PC-3 (cell line): Measurements from ENCODE around the gene EVPL. TPM values are rescaled to one million over a fixed set of nuclear protein-coding genes. Genes with fewer than 3 reads are reported as not detected.

Experiments
- ATAC-seq: fragments of 200-7000 bp; cut with Tn5 transposase; 2 replicates; pipeline ENCODE4 v1.9.1; 2020; ENCODE audit warnings: mild to moderate bottlenecking, moderate library complexity
- BruUV-seq: library from RNA; stranded (reverse); fragments of 400-500 nt; replicated peaks from 2 replicates; lab custom pipeline; 2021; lab: Mats Ljungman, UMichigan
- CTCF ChIA-PET: fragments of 300-600 bp; sonication (Branson Sonifier 250); formaldehyde crosslinking; loops from one replicate; lab custom pipeline; 2022; ENCODE audit warnings: antibody characterized with exemption; lab: Charles Lee
- POLR2A ChIA-PET: fragments of 300-600 bp; sonication (Branson Sonifier 250); formaldehyde crosslinking; loops from one replicate; lab custom pipeline; 2022; ENCODE audit warnings: antibody characterized with exemption; ENCODE audit not compliant: unreplicated experiment; lab: Charles Lee
- DNase-seq: peaks from one replicate; pipeline ENCODE4 v3.0.0-alpha.2; 2015
- H2AFZ ChIP-seq: fragments of 300-600 bp; sonication (generic); 2 replicates; pipeline ENCODE4 v1.6.0; 2016; ENCODE audit warnings: antibody characterized with exemption, low read length
- H3F3A ChIP-seq: fragments of 300-600 bp; sonication (generic); one replicate; pipeline ENCODE4 v1.6.0; 2017; ENCODE audit warnings: antibody characterized with exemption, low read length, control low read depth, mild to moderate bottlenecking; ENCODE audit not compliant: unreplicated experiment
- H3K27ac ChIP-seq: fragments of 300-600 bp; sonication (generic); 2 replicates; pipeline ENCODE4 v1.5.1; 2016; ENCODE audit warnings: mild to moderate bottlenecking, low read length
- H3K27me3 ChIP-seq: fragments of 300-600 bp; sonication (generic); 2 replicates; pipeline ENCODE4 v1.6.1; 2016; ENCODE audit warnings: low read length, mixed read lengths
- H3K36me3 ChIP-seq: fragments of 300-600 bp; sonication (generic); 2 replicates; pipeline ENCODE4 v1.6.1; 2016; ENCODE audit warnings: low read depth, mixed run types, low read length, mixed read lengths
- H3K4me1 ChIP-seq: fragments of 300-600 bp; sonication (generic); 2 replicates; pipeline ENCODE4 v1.5.1; 2016; ENCODE audit warnings: low read length; ENCODE audit not compliant: insufficient read depth
- H3K4me2 ChIP-seq: fragments of 300-600 bp; sonication (generic); 2 replicates; pipeline ENCODE4 v1.6.0; 2016; ENCODE audit warnings: low read length
- H3K4me3 ChIP-seq: fragments of 300-600 bp; sonication (generic); 2 replicates; pipeline ENCODE4 v1.5.1; 2016; ENCODE audit warnings: mild to moderate bottlenecking, low read length, mixed read lengths
- H3K79me2 ChIP-seq: fragments of 300-600 bp; sonication (generic); 2 replicates; pipeline ENCODE4 v1.6.1; 2017; ENCODE audit warnings: low read length, mixed read lengths
- H3K9ac ChIP-seq: fragments of 300-600 bp; sonication (generic); 2 replicates; pipeline ENCODE4 v1.6.0; 2016; ENCODE audit warnings: mild to moderate bottlenecking, low read length
- H3K9me2 ChIP-seq: fragments of 300-600 bp; sonication (generic); replicated peaks from 2 replicates; pipeline ENCODE4 v1.6.1; 2016; ENCODE audit warnings: mixed run types, low read length, mixed read lengths
- H3K9me3 ChIP-seq: fragments of 300-600 bp; sonication (generic); 2 replicates; pipeline ENCODE4 v1.6.1; 2016; ENCODE audit warnings: low read length, mixed read lengths
- H4K20me1 ChIP-seq: fragments of 300-600 bp; sonication (generic); 2 replicates; pipeline ENCODE4 v1.6.1; 2016; ENCODE audit warnings: low read length, mixed read lengths
- EZH2 ChIP-seq: fragments of 300-600 bp; sonication (generic); IDR thresholded peaks from one replicate; pipeline ENCODE4 v1.6.1; 2017; ENCODE audit warnings: antibody characterized with exemption, mild to moderate bottlenecking, low read length; ENCODE audit not compliant: unreplicated experiment
- EZH2phosphoT487 ChIP-seq: fragments of 300-600 bp; sonication (generic); IDR thresholded peaks from 2 replicates; pipeline ENCODE4 v1.6.1; 2018; ENCODE audit warnings: mild to moderate bottlenecking, antibody characterized with exemption, low read length, borderline replicate concordance
- intact Hi-C: fragments of 100-400 bp; cut with micrococcal nuclease; formaldehyde crosslinking; loops from 2 replicates; pipeline ENCODE4 v1.9.0; 2023
- total RNA-seq: library from RNA; depleted of rRNA; stranded (reverse); fragments of >200 nt; gene quantifications from 2 replicates; pipeline ENCODE4 v1.2.3, GENCODE V29; 2014
- TF ChIP-seq, protein P1 (sequence below): fragments of 300-600 bp; sonication (generic); conservative IDR thresholded peaks from 2 replicates; pipeline ENCODE4 v1.5.1; 2017; ENCODE audit warnings: antibody characterized with exemption, low read depth, mild to moderate bottlenecking, low read length

The EVPL gene
- total RNA-seq, 1 experiment from 2014 or later = 38.8 TPM

DNA sequence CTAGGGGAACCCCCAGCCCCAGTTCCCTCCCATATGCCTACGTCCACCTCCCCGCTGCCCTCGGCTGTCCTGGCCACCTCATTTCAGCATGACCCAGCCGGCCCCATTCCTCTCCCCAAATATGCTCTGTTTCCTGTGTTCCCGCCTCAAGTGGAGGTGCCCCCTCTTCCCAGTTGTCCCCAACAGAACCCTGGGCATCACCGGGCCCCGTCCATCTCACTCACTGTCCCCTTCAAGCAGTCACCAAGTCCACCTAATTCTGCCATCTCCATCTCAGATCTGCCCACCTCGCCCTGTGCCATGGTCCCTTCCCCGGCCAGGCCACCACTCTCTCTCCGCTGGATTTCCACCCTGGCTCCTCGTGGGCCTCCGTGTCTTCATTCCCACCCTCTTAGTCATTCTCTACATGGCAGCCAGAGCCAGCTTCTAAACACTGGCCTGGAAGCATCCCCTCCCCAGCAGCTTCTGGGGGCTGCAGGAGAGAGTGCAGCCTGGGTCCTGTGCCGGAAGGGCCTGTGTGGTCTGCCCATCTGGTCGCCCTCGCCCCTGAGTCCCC, 13.7 kb downstream of the EVPL start:
- Histone ChIP-seq H3K4me1 (no peaks in the 10 kb centered on the region), H3K9me3 (no peaks in the 10 kb centered on the region), H3K27me3 (no peaks in the 10 kb centered on the region), H3K4me3 (no peak overlapping the region), H3K36me3 (peaks cover 30% of the 10 kb centered on the region), H3F3A (no peaks in the 10 kb centered on the region), H3K9ac (no peak overlapping the region), H3K4me2 (no peak overlapping the region), H3K9me2 (no peaks in the 10 kb centered on the region), H3K79me2 (no peaks in the 10 kb centered on the region), H3K27ac (no peak overlapping the region), H4K20me1 (no peaks in the 10 kb centered on the region), H2AFZ (no peak overlapping the region)
- TF ChIP-seq EZH2 = no peak
- no peak for TF ChIP-seq EZH2phosphoT487
- TF ChIP-seq, protein P1, sequence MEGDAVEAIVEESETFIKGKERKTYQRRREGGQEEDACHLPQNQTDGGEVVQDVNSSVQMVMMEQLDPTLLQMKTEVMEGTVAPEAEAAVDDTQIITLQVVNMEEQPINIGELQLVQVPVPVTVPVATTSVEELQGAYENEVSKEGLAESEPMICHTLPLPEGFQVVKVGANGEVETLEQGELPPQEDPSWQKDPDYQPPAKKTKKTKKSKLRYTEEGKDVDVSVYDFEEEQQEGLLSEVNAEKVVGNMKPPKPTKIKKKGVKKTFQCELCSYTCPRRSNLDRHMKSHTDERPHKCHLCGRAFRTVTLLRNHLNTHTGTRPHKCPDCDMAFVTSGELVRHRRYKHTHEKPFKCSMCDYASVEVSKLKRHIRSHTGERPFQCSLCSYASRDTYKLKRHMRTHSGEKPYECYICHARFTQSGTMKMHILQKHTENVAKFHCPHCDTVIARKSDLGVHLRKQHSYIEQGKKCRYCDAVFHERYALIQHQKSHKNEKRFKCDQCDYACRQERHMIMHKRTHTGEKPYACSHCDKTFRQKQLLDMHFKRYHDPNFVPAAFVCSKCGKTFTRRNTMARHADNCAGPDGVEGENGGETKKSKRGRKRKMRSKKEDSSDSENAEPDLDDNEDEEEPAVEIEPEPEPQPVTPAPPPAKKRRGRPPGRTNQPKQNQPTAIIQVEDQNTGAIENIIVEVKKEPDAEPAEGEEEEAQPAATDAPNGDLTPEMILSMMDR = no peak
- intact Hi-C loops = loop anchor here (5.0 kb wide), 1 partner anchor 284 kb away; no protein-coding TSS in a partner anchor
- no peak for ATAC-seq
- POLR2A ChIA-PET = interaction anchor here (0.6 kb wide), 1 partner anchor 1595 kb away, joined by 5 read pairs; no protein-coding TSS in a partner anchor
- no peak for DNase-seq
- no TSS peak for BruUV-seq
- CTCF ChIA-PET = interaction anchor here (0.5 to 1.4 kb wide), 4 partner anchors 19 to 284 kb away, joined by 3 to 6 read pairs (median 4); no protein-coding TSS in a partner anchor

DNA sequence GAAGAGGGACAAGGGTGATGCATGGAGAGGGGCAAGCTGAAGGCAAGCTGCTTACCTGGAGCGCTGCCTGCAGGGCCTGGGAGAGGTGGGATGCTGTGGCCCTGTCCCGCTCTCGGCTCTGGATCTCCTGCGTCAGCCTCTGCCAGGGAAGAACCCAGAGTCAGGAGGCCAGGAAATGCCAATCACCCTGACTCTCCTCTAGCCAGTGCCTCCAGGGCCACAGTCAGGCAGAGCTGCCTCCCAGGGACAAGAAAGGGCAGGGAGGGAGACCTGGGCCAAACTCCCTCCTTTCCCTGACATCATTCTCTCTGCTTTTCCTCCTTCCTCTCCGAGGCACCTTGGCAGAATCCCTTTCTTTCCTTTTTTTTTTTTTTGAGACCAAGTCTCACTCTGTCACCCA, 15.2 kb downstream of the EVPL start:
- CTCF ChIA-PET = interaction anchor here (0.6 kb wide), 1 partner anchor 98 kb away, joined by 3 read pairs; no protein-coding TSS in a partner anchor
- POLR2A ChIA-PET = no interaction called here
- no peaks in the 10 kb centered on the region for H3K9me3 ChIP-seq
- no peak for ATAC-seq
- H3K36me3 ChIP-seq = peaks cover 26% of the 10 kb centered on the region; the same call in 1 of the 2 replicates
- BruUV-seq = no TSS peak
- H3K9ac ChIP-seq = no peak overlapping the region
- DNase-seq = no peak
- no peaks in the 10 kb centered on the region for H3F3A ChIP-seq
- H3K27ac ChIP-seq = no peak overlapping the region
- no peaks in the 10 kb centered on the region for H3K27me3 ChIP-seq
- H3K4me1 ChIP-seq = no peaks in the 10 kb centered on the region
- no peak overlapping the region for H3K4me2 ChIP-seq
- H3K9me2 ChIP-seq = no peaks in the 10 kb centered on the region
- H4K20me1 ChIP-seq = no peaks in the 10 kb centered on the region
- H3K4me3 ChIP-seq = no peak overlapping the region
- no peak overlapping the region for H2AFZ ChIP-seq
- no peaks in the 10 kb centered on the region for H3K79me2 ChIP-seq
- intact Hi-C loops = loop anchor here (5.0 kb wide), 1 partner anchor 285 kb away; no protein-coding TSS in a partner anchor
- no peak for TF ChIP-seq EZH2
- TF ChIP-seq, protein P1 = no peak
- no peak for TF ChIP-seq EZH2phosphoT487
